Mesenchymal stem cell (in vitro differentiated cells and primary cell): ENCODE results near the gene RMND5A.

ENCODE experiments used
- DNase-seq: peaks from one replicate; pipeline ENCODE4 v3.0.0-alpha.2; 2013
- H2AFZ ChIP-seq: one replicate; pipeline ENCODE4 v1.6.1; 2013; ENCODE audit warnings: low read depth, mild to moderate bottlenecking, control low read depth, inconsistent platforms, low read length, moderate library complexity
- H2AK5ac ChIP-seq: 2 replicates; pipeline ENCODE4 v1.6.1; 2013; ENCODE audit warnings: low read length, moderate library complexity, mild to moderate bottlenecking, inconsistent platforms; ENCODE audit not compliant: severe bottlenecking
- H2BK120ac ChIP-seq: one replicate; pipeline ENCODE4 v1.6.1; 2013; ENCODE audit warnings: low read depth, mild to moderate bottlenecking, inconsistent platforms, low read length, moderate library complexity
- H2BK12ac ChIP-seq, 2 experiments: one replicate each; pipeline ENCODE4 v1.6.1; 2013; ENCODE audit warnings: inconsistent platforms in 2 of 2, low read length in 2 of 2, mild to moderate bottlenecking in 2 of 2, moderate library complexity in 2 of 2, control low read depth in 1 of 2
- H2BK15ac ChIP-seq: one replicate; pipeline ENCODE4 v1.6.1; 2013; ENCODE audit warnings: mild to moderate bottlenecking, low read depth, inconsistent platforms; ENCODE audit not compliant: poor library complexity, severe bottlenecking
- H2BK5ac ChIP-seq: 2 replicates; pipeline ENCODE4 v1.6.1; 2013; ENCODE audit warnings: low read depth, mild to moderate bottlenecking, low read length, control low read depth, inconsistent platforms; ENCODE audit not compliant: poor library complexity, severe bottlenecking
- H3K14ac ChIP-seq, 2 experiments: one replicate each; pipeline ENCODE4 v1.6.1; 2013; ENCODE audit warnings: inconsistent platforms in 2 of 2, low read length in 2 of 2, control low read depth in 1 of 2, mild to moderate bottlenecking in 1 of 2, moderate library complexity in 1 of 2
- H3K18ac ChIP-seq, 2 experiments: one replicate each; pipeline ENCODE4 v1.6.1; 2013; ENCODE audit warnings: inconsistent platforms in 2 of 2, low read length in 2 of 2, control low read depth in 1 of 2, low read depth in 1 of 2, mild to moderate bottlenecking in 1 of 2
- H3K23ac ChIP-seq, 2 experiments: one replicate each; pipeline ENCODE4 v1.6.1; 2013; ENCODE audit warnings: inconsistent platforms in 2 of 2, low read length in 2 of 2, mild to moderate bottlenecking in 2 of 2, moderate library complexity in 2 of 2, control low read depth in 1 of 2
- H3K27ac ChIP-seq: 2 replicates; pipeline ENCODE4 v1.5.1; 2013; ENCODE audit warnings: mild to moderate bottlenecking, moderate library complexity, low read length, control low read depth, inconsistent platforms; ENCODE audit not compliant: poor library complexity, severe bottlenecking
- H3K27me3 ChIP-seq, 2 experiments: 2 replicates each; pipeline versions ENCODE4 v1.6.1 to v1.7.0; 2013; ENCODE audit warnings: low read length in 2 of 2, mild to moderate bottlenecking in 2 of 2, moderate library complexity in 2 of 2, control low read depth in 1 of 2, inconsistent platforms in 1 of 2; ENCODE audit not compliant: control insufficient read depth in 1 of 2, insufficient read depth in 1 of 2
- H3K36me3 ChIP-seq, 2 experiments: 2 replicates each; pipeline versions ENCODE4 v1.6.1 to v1.7.0; 2013; ENCODE audit warnings: low read length in 2 of 2, control low read depth in 1 of 2, inconsistent platforms in 1 of 2, low read depth in 1 of 2, mild to moderate bottlenecking in 1 of 2; ENCODE audit not compliant: insufficient read depth in 2 of 2, control insufficient read depth in 1 of 2
- H3K4ac ChIP-seq, 2 experiments: one replicate each; pipeline ENCODE4 v1.6.1; 2013; ENCODE audit warnings: inconsistent platforms in 2 of 2, low read length in 2 of 2, mild to moderate bottlenecking in 2 of 2, moderate library complexity in 2 of 2, control low read depth in 1 of 2, low read depth in 1 of 2
- H3K4me1 ChIP-seq: 2 replicates; pipeline ENCODE4 v1.6.1; 2013; ENCODE audit warnings: low read depth, low read length, control low read depth; ENCODE audit not compliant: control insufficient read depth, insufficient read depth
- H3K4me2 ChIP-seq: 2 replicates; pipeline ENCODE4 v1.6.1; 2013; ENCODE audit warnings: low read length, mild to moderate bottlenecking, inconsistent platforms; ENCODE audit not compliant: poor library complexity, severe bottlenecking
- H3K4me3 ChIP-seq, 2 experiments: 2 replicates each; pipeline versions ENCODE4 v1.5.1 to v1.7.0; 2013; ENCODE audit warnings: low read length in 2 of 2, mild to moderate bottlenecking in 2 of 2, control low read depth in 1 of 2, low read depth in 1 of 2; ENCODE audit not compliant: insufficient read depth in 1 of 2
- H3K79me1 ChIP-seq: replicated peaks from 2 replicates; pipeline ENCODE4 v1.6.1; 2013; ENCODE audit warnings: mild to moderate bottlenecking, control low read depth, low read length, inconsistent platforms; ENCODE audit not compliant: poor library complexity, severe bottlenecking
- H3K9ac ChIP-seq: 2 replicates; pipeline ENCODE4 v1.7.0; 2013; ENCODE audit warnings: mild to moderate bottlenecking, low read length, moderate library complexity
- H3K9me3 ChIP-seq: 2 replicates; pipeline ENCODE4 v1.7.0; 2013; ENCODE audit warnings: mild to moderate bottlenecking, low read length; ENCODE audit not compliant: control insufficient read depth
- H4K8ac ChIP-seq: one replicate; pipeline ENCODE4 v1.6.1; 2013; ENCODE audit warnings: inconsistent platforms, mild to moderate bottlenecking, low read length, moderate library complexity
- H4K91ac ChIP-seq: one replicate; pipeline ENCODE4 v1.6.1; 2013; ENCODE audit warnings: mild to moderate bottlenecking, low read length, inconsistent platforms
- WGBS: methylation state at CpG from one replicate; pipeline ENCODE4 v1.1.7; 2013; ENCODE audit warnings: mixed read lengths; 5-methylcytosine and 5-hydroxymethylcytosine counted together

Gene RMND5A

GRCh38 chr2:86781363-86781762 is 61.3 kb downstream of the RMND5A start:
- no peak overlapping the region for H3K23ac ChIP-seq
- no peaks in the 10 kb centered on the region for H3K79me1 ChIP-seq
- H2AFZ ChIP-seq = no peak overlapping the region
- no peak overlapping the region for H4K8ac ChIP-seq
- H4K91ac ChIP-seq = no peak overlapping the region
- no peak overlapping the region for H3K4me2 ChIP-seq
- no peak overlapping the region for H2BK15ac ChIP-seq
- no peaks in the 10 kb centered on the region for H3K9me3 ChIP-seq
- no peaks in the 10 kb centered on the region for H3K4me1 ChIP-seq
- H3K27ac ChIP-seq = no peak overlapping the region
- H3K4me3 ChIP-seq = no peak overlapping the region
- no peak overlapping the region for H3K4ac ChIP-seq
- H2AK5ac ChIP-seq = no peak overlapping the region
- H3K18ac ChIP-seq = no peak overlapping the region
- 97% methylated on average over 7 of the region's 9 CpGs for WGBS
- H3K36me3 ChIP-seq = peaks cover 4 to 5% of the 10 kb centered on the region in 2 experiments
- no peak overlapping the region for H2BK12ac ChIP-seq
- peaks cover 27 to 29% of the 10 kb centered on the region in 2 experiments for H3K27me3 ChIP-seq
- no peak overlapping the region for H2BK5ac ChIP-seq
- H3K14ac ChIP-seq = no peak overlapping the region
- no peak for DNase-seq
- no peak overlapping the region for H2BK120ac ChIP-seq
- no peak overlapping the region for H3K9ac ChIP-seq

- no peak overlapping the region for H4K8ac ChIP-seq
- H3K18ac ChIP-seq = no peak overlapping the region
- H2AFZ ChIP-seq = no peak overlapping the region
- H3K4me2 ChIP-seq = no peak overlapping the region
- H3K14ac ChIP-seq = no peak overlapping the region
- no peaks in the 10 kb centered on the region for H3K4me1 ChIP-seq
- no peak for DNase-seq
- H2BK120ac ChIP-seq = no peak overlapping the region
- WGBS = 84% methylated on average over 6 of the region's 7 CpGs
- no peak overlapping the region for H2BK15ac ChIP-seq
- no peaks in the 10 kb centered on the region for H3K9me3 ChIP-seq
- no peak overlapping the region for H2BK12ac ChIP-seq
- H3K27ac ChIP-seq = no peak overlapping the region
- no peak overlapping the region for H3K4me3 ChIP-seq
- no peak overlapping the region for H2AK5ac ChIP-seq
- peaks cover 0 to 4% of the 10 kb centered on the region in 2 experiments for H3K36me3 ChIP-seq
- H3K9ac ChIP-seq = no peak overlapping the region
- H2BK5ac ChIP-seq = no peak overlapping the region
- no peaks in the 10 kb centered on the region for H3K79me1 ChIP-seq
- no peak overlapping the region for H3K4ac ChIP-seq
- peaks cover 29 to 38% of the 10 kb centered on the region in 2 experiments for H3K27me3 ChIP-seq
- H3K23ac ChIP-seq = no peak overlapping the region
- H4K91ac ChIP-seq = no peak overlapping the region
Observed at GRCh38 chr2:86782748-86783147, 62.7 kb downstream of the RMND5A start.

- Histone ChIP-seq H3K9me3 (no peaks in the 10 kb centered on the region), H2BK12ac (no peak overlapping the region), H3K27ac (no peak overlapping the region), H2BK5ac (no peak overlapping the region), H3K14ac (no peak overlapping the region), H3K4ac (no peak overlapping the region), H3K79me1 (no peaks in the 10 kb centered on the region), H3K4me1 (no peaks in the 10 kb centered on the region), H3K4me2 (no peak overlapping the region), H2AK5ac (no peak overlapping the region), H2BK15ac (no peak overlapping the region), H3K9ac (no peak overlapping the region), H3K36me3 (no peaks in the 10 kb centered on the region), H3K4me3 (no peak overlapping the region), H3K23ac (no peak overlapping the region), H2BK120ac (no peak overlapping the region), H4K8ac (no peak overlapping the region), H3K27me3 (peaks cover 38 to 47% of the 10 kb centered on the region in 2 experiments), H4K91ac (no peak overlapping the region), H2AFZ (no peak overlapping the region), H3K18ac (no peak overlapping the region)
- 90% methylated on average over 6 of the region's 8 CpGs for WGBS
- no peak for DNase-seq
Observed at GRCh38 chr2:86783615-86784339, 63.7 kb downstream of the RMND5A start.

GRCh38 chr2:86785456-86785855 is 65.4 kb downstream of the RMND5A start:
- Histone ChIP-seq H3K14ac (no peak overlapping the region), H2AFZ (no peak overlapping the region), H3K9ac (no peak overlapping the region), H2BK12ac (no peak overlapping the region), H3K36me3 (no peaks in the 10 kb centered on the region), H2BK5ac (no peak overlapping the region), H2AK5ac (no peak overlapping the region), H4K91ac (no peak overlapping the region), H4K8ac (no peak overlapping the region), H3K23ac (no peak overlapping the region), H3K4ac (no peak overlapping the region), H3K4me2 (no peak overlapping the region), H3K79me1 (no peaks in the 10 kb centered on the region), H3K27me3 (peaks cover 55 to 64% of the 10 kb centered on the region in 2 experiments), H2BK15ac (no peak overlapping the region), H2BK120ac (no peak overlapping the region), H3K18ac (no peak overlapping the region), H3K4me1 (peaks cover 5% of the 10 kb centered on the region), H3K9me3 (no peaks in the 10 kb centered on the region), H3K4me3 (no peak overlapping the region), H3K27ac (no peak overlapping the region)
- WGBS = 76% methylated on average over 7 of the region's 9 CpGs
- no peak for DNase-seq
